Uterus (tissue), 2 donors: ENCODE measurements around the gene TSPAN4.

ENCODE experiments used
- POLR2A ChIP-seq, 2 donors: fragments of 450-650 bp; IDR thresholded peaks; one replicate each; pipeline ENCODE4 v1.6.1; 2016; ENCODE audit warnings: antibody characterized with exemption in 2 of 2, mild to moderate bottlenecking in 1 of 2, moderate library complexity in 1 of 2
- TF ChIP-seq, protein P1 (sequence below), 4 experiments: fragments of 200-600 bp in 2 of 4; fragments of 450-650 bp in 2 of 4; sonication (generic) in 2 of 4; IDR thresholded peaks; one replicate each; pipeline ENCODE4 v1.5.1; 2016 to 2019; ENCODE audit warnings: antibody characterized with exemption in 4 of 4, mild to moderate bottlenecking in 2 of 4, moderate library complexity in 1 of 4

DNA sequence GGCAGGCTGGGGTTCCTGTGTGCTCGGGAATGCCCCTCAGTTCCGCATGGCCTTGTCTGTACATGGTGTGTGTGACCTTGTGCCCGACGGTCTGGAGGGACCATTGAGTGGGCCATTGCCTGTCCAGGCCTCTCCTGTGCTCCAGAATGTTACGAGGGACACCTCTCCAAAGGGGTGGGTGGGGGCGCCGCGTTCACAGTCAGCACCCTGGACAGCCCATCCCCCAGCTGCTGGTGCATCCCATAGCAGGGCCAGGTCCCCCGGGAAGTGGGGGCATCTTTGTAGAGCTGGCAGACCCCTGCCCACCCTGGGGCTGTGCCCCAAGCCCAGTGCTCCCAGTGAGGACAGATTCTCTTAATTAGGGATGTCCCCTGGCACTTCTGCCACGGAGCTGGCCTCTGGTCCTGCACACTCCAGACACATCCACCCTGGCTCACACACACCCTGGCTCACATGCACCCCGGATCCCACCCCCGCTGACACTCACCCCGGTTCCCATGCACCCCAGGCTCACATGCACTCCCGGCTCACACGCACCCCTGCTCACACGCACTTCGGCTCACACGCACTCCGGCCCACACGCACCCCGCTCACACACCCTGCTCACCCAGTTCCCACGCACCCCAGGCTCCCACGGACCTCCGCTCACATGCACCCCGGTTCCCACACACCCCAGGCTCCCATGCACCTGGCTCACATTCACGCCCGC, 15.6 kb downstream of the TSPAN4 start:
- TF ChIP-seq, protein P1, sequence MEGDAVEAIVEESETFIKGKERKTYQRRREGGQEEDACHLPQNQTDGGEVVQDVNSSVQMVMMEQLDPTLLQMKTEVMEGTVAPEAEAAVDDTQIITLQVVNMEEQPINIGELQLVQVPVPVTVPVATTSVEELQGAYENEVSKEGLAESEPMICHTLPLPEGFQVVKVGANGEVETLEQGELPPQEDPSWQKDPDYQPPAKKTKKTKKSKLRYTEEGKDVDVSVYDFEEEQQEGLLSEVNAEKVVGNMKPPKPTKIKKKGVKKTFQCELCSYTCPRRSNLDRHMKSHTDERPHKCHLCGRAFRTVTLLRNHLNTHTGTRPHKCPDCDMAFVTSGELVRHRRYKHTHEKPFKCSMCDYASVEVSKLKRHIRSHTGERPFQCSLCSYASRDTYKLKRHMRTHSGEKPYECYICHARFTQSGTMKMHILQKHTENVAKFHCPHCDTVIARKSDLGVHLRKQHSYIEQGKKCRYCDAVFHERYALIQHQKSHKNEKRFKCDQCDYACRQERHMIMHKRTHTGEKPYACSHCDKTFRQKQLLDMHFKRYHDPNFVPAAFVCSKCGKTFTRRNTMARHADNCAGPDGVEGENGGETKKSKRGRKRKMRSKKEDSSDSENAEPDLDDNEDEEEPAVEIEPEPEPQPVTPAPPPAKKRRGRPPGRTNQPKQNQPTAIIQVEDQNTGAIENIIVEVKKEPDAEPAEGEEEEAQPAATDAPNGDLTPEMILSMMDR (IDR thresholded peaks at IDR 0.05), result no peak
- no peak for TF ChIP-seq POLR2A (IDR thresholded peaks at IDR 0.05)
